Fibroblast of pulmonary artery (primary cell): ENCODE data around the gene WDR45B.

Experiments
- DNase-seq: peaks from one replicate; pipeline ENCODE4 v3.0.0-alpha.2; 2010; ENCODE audit warnings: low read depth
- H3K4me3 ChIP-seq: replicated peaks from 2 replicates; pipeline ENCODE4 v1.5.1; 2011; ENCODE audit warnings: low read depth, mild to moderate bottlenecking, control low read depth, low read length, moderate library complexity
- CTCF ChIP-seq: IDR thresholded peaks from 2 replicates; pipeline ENCODE4 v1.5.1; 2011; ENCODE audit warnings: mild to moderate bottlenecking, control low read depth, low read length, inconsistent platforms; ENCODE audit errors: missing control alignments

WDR45B gene

DNA sequence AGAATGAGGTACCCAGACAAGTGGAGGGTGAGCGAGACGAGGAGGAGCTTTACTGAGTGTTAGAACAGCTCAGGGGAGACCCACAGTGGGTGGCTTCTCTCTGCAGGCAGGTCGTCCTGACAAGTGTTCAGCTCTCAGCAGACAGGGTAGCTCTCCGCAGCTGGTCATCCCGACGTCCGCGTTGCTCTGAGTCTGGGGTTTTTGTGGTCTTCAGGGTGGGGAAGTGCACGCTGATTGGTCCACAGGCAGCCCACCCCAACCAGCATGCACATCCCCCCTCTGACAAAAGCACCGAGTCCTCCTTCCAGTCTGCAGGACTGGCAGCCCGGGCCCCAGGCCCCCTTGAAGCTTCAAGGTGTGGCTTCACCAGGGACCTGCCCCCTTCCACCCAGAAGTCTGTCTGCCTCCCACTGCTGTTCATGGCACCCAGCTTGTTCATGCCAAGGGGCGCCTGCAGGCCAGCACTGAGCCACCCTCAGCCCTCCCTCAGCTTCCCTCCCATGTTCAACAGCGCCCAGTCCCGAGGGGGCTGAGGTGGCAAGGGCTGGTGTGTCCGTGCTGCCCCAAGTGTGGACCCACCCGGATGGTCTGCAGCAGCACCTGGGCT is 19.9 kb upstream of the WDR45B start:
- DNase-seq = no peak
- TF ChIP-seq CTCF = no peak
- no peak overlapping the region for H3K4me3 ChIP-seq

DNA sequence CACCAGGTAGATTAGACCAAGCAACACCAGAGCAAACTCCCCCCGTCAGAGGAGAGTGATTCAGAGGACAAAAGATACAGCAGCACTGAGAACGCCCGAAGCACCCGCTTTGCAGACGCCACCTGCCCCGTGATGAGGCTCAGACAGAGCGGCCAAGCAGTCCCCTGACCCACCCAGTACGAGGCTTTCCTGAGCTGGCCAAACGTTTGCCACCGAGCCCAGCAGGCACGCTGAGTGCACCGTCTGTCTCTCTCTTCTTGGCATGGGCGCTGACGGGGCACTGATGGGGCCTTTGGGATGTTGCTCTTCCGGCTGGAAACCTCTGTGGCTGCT is 19.4 kb upstream of the WDR45B start:
- TF ChIP-seq CTCF = no peak
- no peak overlapping the region for H3K4me3 ChIP-seq
- no peak for DNase-seq

GRCh38 chr17:82666931-82667667 is 18.9 kb upstream of the WDR45B start:
- no peak for TF ChIP-seq CTCF
- no peak for DNase-seq
- no peak overlapping the region for H3K4me3 ChIP-seq

DNA sequence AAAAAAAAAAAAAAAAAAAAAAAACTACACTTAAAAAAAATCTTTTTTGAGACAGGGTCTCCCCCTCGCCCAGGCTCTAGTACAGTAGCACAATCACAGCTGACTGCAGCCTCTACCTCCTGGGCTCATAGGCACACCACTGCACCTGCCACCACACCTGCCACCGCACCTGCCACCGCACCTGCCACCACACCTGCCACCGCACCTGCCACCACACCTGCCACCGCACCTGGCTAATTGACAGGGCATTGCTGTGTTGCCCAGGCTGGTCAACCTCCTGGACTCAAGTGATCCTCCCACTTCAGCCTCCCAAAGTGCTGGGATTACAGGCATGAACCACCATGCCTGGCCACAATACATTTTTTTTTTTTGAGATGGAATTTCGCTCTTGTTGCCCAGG is 17.6 kb upstream of the WDR45B start:
- TF ChIP-seq CTCF = no peak
- no peak for DNase-seq
- no peak overlapping the region for H3K4me3 ChIP-seq

- DNase-seq = no peak
- no peak for TF ChIP-seq CTCF
Measured at GRCh38 chr17:82665217-82665616, 17.0 kb upstream of the WDR45B start.

DNA sequence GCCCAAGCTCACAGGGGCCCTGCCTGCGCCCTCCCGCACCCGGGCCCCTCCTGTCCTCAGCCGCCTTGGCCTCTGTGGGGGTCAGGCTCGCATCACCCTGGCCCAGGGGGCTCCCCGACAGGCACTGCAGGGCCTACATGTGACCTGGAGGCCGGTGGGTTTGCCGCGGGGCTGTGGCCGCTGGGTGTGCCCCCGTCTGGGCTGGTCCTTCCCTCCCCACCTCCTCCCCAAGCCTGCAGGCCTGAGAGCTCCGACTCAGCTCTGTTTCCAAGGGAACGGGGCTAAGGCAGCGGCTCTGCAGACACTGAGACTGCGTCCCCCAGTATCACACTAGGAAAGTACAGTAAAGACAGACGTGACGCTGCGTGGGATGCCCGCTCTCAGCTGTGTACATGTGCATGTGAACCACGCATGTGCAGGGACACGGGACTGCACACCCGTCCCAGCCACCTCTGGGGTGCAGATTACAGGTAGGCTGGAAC is 16.5 kb upstream of the WDR45B start:
- DNase-seq = no peak
- H3K4me3 ChIP-seq = no peak overlapping the region
- no peak for TF ChIP-seq CTCF

More at GRCh38 chr17:82665217-82665616, 17.0 kb upstream of the WDR45B start:
- H3K4me3 ChIP-seq = no peak overlapping the region

- no peak overlapping the region for H3K4me3 ChIP-seq
- DNase-seq = no peak
- no peak for TF ChIP-seq CTCF
Measured at GRCh38 chr17:82664276-82664575, 16.0 kb upstream of the WDR45B start.
